Measurements from ENCODE around the gene TFDP1.

TFDP1 gene

DNA sequence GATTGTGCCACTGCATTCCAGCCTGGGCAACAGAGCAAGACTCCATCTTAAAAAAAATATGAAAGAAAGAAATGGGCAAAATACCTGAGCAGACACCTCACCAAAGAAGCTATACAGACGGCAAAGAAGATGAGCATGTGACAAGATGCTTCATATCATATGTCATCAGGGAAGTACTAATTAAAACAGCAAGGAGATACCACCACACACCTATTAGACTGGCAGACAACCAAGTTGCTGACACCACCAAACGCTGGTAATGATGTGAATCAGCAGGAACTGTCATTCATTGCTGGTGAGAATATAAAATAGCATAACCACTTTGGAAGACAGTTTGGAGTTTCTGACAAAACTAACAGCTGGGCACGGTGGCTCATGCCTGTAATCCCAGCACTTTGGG is 11.5 kb upstream of the TFDP1 start:
- TF ChIP-seq POLR2AphosphoS5 (IDR thresholded peaks at IDR 0.05; ENCODE audit: borderline replicate concordance, low read depth, low read length), result no peak
- no peak for TF ChIP-seq FOXP2 (optimal IDR thresholded peaks at IDR 0.05; ENCODE audit: control extremely low read depth, extremely low read length, insufficient read depth)
- no peak for TF ChIP-seq EZH2 (IDR thresholded peaks at IDR 0.05)
- H3K27ac ChIP-seq, result no peak overlapping the region
- H3K9me3 ChIP-seq (ENCODE audit: low read depth, low read length), result peaks cover 9% of the 10 kb centered on the region; the same call in 1 of the 2 replicates
- no peak overlapping the region for H3K4me3 ChIP-seq
- no peak for DNase-seq (ENCODE audit: low read depth, low spot score)
- no peak overlapping the region for H3K9ac ChIP-seq (ENCODE audit: insufficient read length)
- H3K36me3 ChIP-seq (ENCODE audit: insufficient read depth, low read length), result no peaks in the 10 kb centered on the region

DNA sequence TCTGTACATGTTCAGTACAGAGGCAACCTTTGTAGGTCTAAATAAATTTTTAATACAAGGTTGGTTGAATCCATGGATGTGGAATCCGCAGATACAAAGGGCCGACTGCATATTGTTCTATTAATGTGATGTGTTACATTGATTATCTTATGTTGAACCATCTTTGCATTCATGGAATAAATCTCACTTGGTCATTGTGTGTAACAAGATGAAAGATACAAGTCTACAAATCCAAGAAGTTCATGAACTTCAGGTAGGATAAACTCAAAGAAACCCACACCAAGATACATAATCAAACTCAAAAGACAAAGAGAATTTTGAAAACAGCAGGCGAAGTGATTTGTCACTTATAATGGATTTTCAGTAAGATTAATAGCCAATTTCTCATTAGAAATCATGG is 8.0 kb upstream of the TFDP1 start:
- H3K27ac ChIP-seq, result no peak overlapping the region
- DNase-seq (ENCODE audit: low read depth, low spot score), result no peak
- no peak for TF ChIP-seq EZH2 (IDR thresholded peaks at IDR 0.05)
- no peak for TF ChIP-seq POLR2AphosphoS5 (IDR thresholded peaks at IDR 0.05; ENCODE audit: borderline replicate concordance, low read depth, low read length)
- TF ChIP-seq FOXP2 (optimal IDR thresholded peaks at IDR 0.05; ENCODE audit: control extremely low read depth, extremely low read length, insufficient read depth), result no peak
- H3K9me3 ChIP-seq (ENCODE audit: low read depth, low read length), result peaks cover 9% of the 10 kb centered on the region; the same call in 1 of the 2 replicates
- no peak overlapping the region for H3K9ac ChIP-seq (ENCODE audit: insufficient read length)
- no peak overlapping the region for H3K4me3 ChIP-seq
- no peaks in the 10 kb centered on the region for H3K36me3 ChIP-seq (ENCODE audit: insufficient read depth, low read length)

DNA sequence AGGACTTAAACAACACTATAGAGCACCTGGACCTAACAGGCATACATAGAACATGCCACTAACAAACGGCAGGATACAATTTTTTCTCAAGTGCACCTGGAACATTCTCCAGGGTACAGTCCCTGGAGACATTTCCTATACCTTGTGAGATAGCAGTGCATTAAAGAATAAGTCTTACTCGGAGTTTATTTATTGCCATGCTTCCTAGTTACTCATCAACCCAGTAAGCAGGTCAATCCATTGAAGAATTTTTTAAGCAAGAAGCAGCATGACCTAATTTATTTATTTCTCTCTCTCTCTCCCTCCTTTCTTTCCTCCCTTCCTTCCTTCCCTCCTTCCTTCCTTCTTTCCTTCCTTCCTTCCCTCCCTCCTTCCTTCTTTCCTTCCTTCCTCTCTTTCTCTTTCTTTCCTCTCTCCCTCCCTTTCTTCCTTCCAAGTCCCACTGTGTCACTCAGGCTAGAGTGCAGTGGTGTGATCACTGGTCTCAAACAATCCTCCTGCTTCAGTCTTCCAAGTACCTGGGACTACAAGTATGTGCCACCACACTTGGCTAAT is 6.6 kb upstream of the TFDP1 start:
- H3K4me3 ChIP-seq, result no peak overlapping the region
- H3K9ac ChIP-seq (ENCODE audit: insufficient read length), result no peak overlapping the region
- H3K9me3 ChIP-seq (ENCODE audit: low read depth, low read length), result peaks cover 9% of the 10 kb centered on the region; the same call in 1 of the 2 replicates
- no peak for TF ChIP-seq EZH2 (IDR thresholded peaks at IDR 0.05)
- no peak for TF ChIP-seq POLR2AphosphoS5 (IDR thresholded peaks at IDR 0.05; ENCODE audit: borderline replicate concordance, low read depth, low read length)
- TF ChIP-seq FOXP2 (optimal IDR thresholded peaks at IDR 0.05; ENCODE audit: control extremely low read depth, extremely low read length, insufficient read depth), result no peak
- H3K36me3 ChIP-seq (ENCODE audit: insufficient read depth, low read length), result no peaks in the 10 kb centered on the region
- H3K27ac ChIP-seq, result no peak overlapping the region
- no peak for DNase-seq (ENCODE audit: low read depth, low spot score)

DNA sequence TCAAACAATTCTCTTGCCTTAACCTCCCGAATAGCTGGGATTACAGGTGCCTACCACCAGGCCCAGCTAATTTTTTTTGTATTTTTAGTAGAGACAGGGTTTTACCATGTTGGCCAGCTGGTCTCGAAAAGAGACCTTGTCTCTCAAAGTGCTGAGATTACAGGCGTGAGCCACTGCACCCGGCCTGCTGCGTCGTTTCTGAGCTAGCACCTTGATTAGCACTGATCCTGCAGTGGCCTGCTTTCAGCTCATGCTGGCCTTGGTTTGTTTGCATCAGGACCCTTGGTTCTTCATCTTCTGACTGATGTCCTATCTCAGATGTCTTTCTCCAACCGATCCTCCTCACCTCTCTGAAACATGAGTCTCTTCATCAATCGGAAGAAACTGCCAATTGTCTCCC is 4.9 kb upstream of the TFDP1 start:
- no peak overlapping the region for H3K9ac ChIP-seq (ENCODE audit: insufficient read length)
- no peaks in the 10 kb centered on the region for H3K36me3 ChIP-seq (ENCODE audit: insufficient read depth, low read length)
- TF ChIP-seq EZH2 (IDR thresholded peaks at IDR 0.05) (no peak), POLR2AphosphoS5 (IDR thresholded peaks at IDR 0.05; ENCODE audit: borderline replicate concordance, low read depth, low read length) (no peak), FOXP2 (optimal IDR thresholded peaks at IDR 0.05; ENCODE audit: control extremely low read depth, extremely low read length, insufficient read depth) (no peak)
- no peak overlapping the region for H3K27ac ChIP-seq
- DNase-seq (ENCODE audit: low read depth, low spot score), result no peak
- peaks cover 9% of the 10 kb centered on the region; the same call in 1 of the 2 replicates for H3K9me3 ChIP-seq (ENCODE audit: low read depth, low read length)
- H3K4me3 ChIP-seq, result no peak overlapping the region

DNA sequence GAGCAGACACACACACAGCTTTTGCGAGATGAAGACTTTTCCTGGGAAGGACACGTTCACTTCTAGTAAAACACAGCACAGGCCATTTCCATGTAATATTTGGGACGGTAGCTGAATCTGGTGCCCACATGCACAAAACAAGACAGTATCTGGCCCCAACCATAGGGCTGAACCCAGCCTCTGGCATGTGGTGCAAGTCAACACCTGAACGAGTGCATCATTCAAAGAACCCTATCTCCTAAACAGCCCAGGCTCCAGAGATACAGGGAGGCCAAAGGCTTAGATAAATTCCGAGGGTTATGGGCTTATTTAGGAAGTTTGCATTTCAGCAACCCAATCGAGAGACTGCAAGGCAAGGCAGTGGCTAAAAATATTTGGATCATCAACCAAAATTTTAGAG is 2.7 kb upstream of the TFDP1 start:
- Histone ChIP-seq H3K36me3 (ENCODE audit: insufficient read depth, low read length) (peaks cover 12% of the 10 kb centered on the region), H3K9ac (ENCODE audit: insufficient read length) (peak overlapping the region; percentile 17), H3K4me3 (no peak overlapping the region), H3K27ac (0 out of 2 replicates have a peak overlapping the region, but pooled peaks have one; percentile 42), H3K9me3 (ENCODE audit: low read depth, low read length) (peaks cover 5% of the 10 kb centered on the region; the same call in 1 of the 2 replicates)
- no peak for DNase-seq (ENCODE audit: low read depth, low spot score)
- TF ChIP-seq FOXP2 (optimal IDR thresholded peaks at IDR 0.05; ENCODE audit: control extremely low read depth, extremely low read length, insufficient read depth), result no peak
- no peak; the same call in 1 of the 2 replicates for TF ChIP-seq POLR2AphosphoS5 (IDR thresholded peaks at IDR 0.05; ENCODE audit: borderline replicate concordance, low read depth, low read length)
- TF ChIP-seq EZH2 (IDR thresholded peaks at IDR 0.05), result no peak

DNA sequence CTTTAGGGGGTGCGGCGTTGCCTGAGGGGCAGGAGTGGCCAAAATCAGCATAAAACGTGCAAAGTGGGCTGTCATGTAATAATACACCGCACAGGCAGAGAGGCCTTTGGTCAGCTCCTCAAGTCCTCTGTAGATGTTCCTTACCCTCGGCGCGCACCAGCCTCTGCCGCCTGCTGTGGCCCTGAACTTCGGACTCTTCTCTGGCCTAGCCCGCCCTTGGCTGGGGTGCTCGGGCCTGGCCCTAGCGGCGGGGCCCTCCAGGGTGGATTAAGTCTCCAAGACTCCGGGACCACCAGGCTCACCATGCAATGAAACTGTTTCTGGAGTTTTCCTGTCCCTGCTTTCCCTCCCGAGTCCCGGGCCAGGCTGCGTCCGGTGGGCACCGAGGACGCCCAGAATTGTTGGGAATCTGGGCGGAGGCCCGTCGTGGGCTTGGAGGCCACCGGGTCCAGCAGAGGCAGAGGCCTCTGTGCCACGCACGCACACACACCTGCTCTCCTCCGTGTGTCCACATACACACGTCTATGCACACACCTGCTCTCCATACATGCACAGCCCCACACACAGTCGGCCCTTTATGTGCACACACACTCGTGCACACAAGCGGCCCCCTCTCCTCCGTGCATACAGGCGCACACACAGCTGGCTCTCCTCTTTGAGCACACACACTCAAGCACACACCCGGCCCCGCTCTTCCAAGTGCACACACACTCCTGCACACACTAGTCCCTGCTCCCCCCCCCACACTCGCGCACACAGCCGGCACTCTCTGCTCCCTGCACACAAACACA is 1.5 kb upstream of the TFDP1 start:
- Histone ChIP-seq H3K9me3 (ENCODE audit: low read depth, low read length) (no peaks in the 10 kb centered on the region), H3K36me3 (ENCODE audit: insufficient read depth, low read length) (peaks cover 24% of the 10 kb centered on the region), H3K4me3 (no peak overlapping the region), H3K9ac (ENCODE audit: insufficient read length) (no peak overlapping the region), H3K27ac (no peak overlapping the region)
- TF ChIP-seq EZH2 (IDR thresholded peaks at IDR 0.05), result no peak
- no peak for TF ChIP-seq FOXP2 (optimal IDR thresholded peaks at IDR 0.05; ENCODE audit: control extremely low read depth, extremely low read length, insufficient read depth)
- no peak for TF ChIP-seq POLR2AphosphoS5 (IDR thresholded peaks at IDR 0.05; ENCODE audit: borderline replicate concordance, low read depth, low read length)
- DNase-seq (ENCODE audit: low read depth, low spot score), result no peak

DNA sequence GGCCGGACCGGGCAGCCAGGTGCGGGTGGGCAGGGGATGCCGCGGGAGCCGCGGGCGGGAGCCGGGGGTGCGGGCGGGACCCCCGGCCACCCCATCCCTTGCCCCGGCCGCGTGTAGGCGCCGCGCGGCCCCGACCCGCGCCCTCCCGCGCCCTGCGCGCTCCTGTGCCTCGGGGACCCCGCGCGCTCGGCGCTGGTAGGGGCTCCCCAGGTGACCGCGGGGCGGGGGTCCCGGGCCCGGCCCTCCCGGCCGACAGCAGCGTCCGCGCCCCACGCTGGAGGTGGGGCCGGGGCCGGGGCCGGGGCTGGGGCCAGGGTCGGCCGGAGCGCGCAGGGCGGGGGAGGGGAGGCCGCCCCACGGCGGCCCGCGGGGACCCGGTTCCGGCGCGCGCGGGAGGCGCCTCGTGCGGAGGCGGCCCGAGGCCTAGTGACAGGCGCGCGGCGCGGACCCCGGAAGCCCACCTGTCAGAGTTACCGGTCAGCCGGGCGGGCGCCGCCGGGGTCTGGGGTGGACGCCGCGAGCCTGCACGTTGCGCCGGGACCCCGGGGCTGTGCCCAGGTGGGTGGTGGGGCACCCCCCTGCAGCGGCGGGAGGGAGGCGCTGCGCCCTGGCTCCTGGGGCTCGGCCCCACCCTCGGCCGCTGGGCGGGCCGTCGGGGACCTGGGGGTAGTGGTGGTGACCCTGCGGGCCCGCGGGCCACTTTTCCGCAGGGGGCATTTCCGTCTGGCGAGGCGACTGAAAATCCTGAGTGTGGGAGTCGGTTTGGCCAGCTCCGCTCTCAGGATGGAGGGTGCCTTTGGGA is 518 bp downstream of the TFDP1 start:
- peaks cover 44% of the 10 kb centered on the region for H3K36me3 ChIP-seq (ENCODE audit: insufficient read depth, low read length)
- no peaks in the 10 kb centered on the region for H3K9me3 ChIP-seq (ENCODE audit: low read depth, low read length)
- H3K9ac ChIP-seq (ENCODE audit: insufficient read length), result peak overlapping the region; percentile 86
- TF ChIP-seq POLR2AphosphoS5 (IDR thresholded peaks at IDR 0.05; ENCODE audit: borderline replicate concordance, low read depth, low read length), result no peak; the same call in 1 of the 2 replicates
- no peak for TF ChIP-seq FOXP2 (optimal IDR thresholded peaks at IDR 0.05; ENCODE audit: control extremely low read depth, extremely low read length, insufficient read depth)
- no peak for TF ChIP-seq EZH2 (IDR thresholded peaks at IDR 0.05)
- DNase-seq (ENCODE audit: low read depth, low spot score), result no peak
- peak overlapping the region; percentile 88 for H3K4me3 ChIP-seq
- 0 out of 2 replicates have a peak overlapping the region, but pooled peaks have one; percentile 31 for H3K27ac ChIP-seq

DNA sequence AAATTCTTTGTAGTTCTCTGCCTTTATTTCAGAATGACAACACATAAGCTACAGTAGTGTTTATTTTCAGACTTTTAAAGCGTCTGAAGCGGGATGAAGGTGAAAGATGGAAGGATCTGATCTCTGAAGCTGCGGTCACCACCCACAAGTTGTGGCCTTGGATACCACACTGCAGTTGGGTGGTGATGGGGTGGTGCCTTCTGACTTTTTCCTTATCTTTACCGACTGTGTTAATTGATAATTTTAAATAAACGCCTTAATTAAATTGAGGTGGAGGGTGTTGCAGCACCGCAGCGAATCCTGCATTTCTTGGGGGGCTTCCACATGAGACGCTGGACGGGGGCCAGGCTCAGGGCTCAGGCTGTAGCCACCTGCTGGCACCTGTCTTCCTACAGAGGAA is 1.3 kb downstream of the TFDP1 start:
- Histone ChIP-seq H3K27ac (no peak overlapping the region), H3K4me3 (peak overlapping the region; percentile 88), H3K9ac (ENCODE audit: insufficient read length) (peak overlapping the region; percentile 86), H3K9me3 (ENCODE audit: low read depth, low read length) (no peaks in the 10 kb centered on the region), H3K36me3 (ENCODE audit: insufficient read depth, low read length) (peaks cover 49% of the 10 kb centered on the region)
- TF ChIP-seq FOXP2 (optimal IDR thresholded peaks at IDR 0.05; ENCODE audit: control extremely low read depth, extremely low read length, insufficient read depth) (no peak), EZH2 (IDR thresholded peaks at IDR 0.05) (no peak), POLR2AphosphoS5 (IDR thresholded peaks at IDR 0.05; ENCODE audit: borderline replicate concordance, low read depth, low read length) (no peak)
- no peak for DNase-seq (ENCODE audit: low read depth, low spot score)
